ENCODE measurements around the gene ZBED6.

The ZBED6 gene

DNA sequence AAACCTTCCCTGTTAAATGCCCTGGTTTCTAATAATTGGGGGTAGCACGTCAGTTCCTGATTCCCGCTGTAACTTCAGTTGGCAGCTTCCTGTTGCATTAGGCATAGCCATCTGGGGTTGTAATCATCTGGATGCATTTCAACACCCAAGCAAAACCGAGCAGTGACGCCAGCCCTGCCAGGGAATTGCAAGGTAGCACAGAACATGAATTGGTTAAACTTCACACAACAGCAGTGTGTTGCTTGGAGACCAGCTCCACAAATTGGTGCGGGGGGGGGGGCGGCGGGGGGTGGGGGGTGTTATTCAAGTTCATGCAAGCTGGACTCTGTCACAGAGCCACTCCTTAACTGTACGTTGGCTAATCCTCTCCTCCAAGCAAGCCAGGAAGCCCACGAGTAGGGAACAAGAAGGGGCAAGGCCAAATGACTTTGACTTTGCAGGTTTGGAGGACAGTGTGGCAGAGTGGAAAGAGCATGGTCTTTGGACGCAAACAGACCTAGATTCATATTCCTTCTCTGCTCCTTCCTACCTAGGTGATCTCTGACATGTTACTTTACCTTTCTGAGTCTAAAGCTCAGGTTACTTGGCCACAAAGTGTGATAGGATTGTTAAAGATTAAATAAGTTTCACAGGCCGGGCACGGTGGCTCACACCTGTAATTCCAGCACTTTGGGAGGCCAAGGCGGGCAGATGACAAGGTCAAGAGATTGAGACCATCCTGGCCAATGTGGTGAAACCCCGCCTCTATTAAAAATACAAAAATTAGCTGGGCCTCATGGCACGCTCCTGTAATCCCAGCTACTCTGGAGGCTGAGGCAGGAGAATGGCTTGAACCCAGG, 25.7 kb upstream of the ZBED6 start:
- no peak overlapping the region for H3K4me3 ChIP-seq (ENCODE audit: control insufficient read depth, low read depth, low read length)
- TF ChIP-seq, protein P1, sequence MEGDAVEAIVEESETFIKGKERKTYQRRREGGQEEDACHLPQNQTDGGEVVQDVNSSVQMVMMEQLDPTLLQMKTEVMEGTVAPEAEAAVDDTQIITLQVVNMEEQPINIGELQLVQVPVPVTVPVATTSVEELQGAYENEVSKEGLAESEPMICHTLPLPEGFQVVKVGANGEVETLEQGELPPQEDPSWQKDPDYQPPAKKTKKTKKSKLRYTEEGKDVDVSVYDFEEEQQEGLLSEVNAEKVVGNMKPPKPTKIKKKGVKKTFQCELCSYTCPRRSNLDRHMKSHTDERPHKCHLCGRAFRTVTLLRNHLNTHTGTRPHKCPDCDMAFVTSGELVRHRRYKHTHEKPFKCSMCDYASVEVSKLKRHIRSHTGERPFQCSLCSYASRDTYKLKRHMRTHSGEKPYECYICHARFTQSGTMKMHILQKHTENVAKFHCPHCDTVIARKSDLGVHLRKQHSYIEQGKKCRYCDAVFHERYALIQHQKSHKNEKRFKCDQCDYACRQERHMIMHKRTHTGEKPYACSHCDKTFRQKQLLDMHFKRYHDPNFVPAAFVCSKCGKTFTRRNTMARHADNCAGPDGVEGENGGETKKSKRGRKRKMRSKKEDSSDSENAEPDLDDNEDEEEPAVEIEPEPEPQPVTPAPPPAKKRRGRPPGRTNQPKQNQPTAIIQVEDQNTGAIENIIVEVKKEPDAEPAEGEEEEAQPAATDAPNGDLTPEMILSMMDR (IDR thresholded peaks at IDR 0.05; ENCODE audit: control insufficient read depth, insufficient read depth, low read depth, low read length, missing control alignments) = no peak
- peak; percentile 72 for DNase-seq (ENCODE audit: low read depth)

DNA sequence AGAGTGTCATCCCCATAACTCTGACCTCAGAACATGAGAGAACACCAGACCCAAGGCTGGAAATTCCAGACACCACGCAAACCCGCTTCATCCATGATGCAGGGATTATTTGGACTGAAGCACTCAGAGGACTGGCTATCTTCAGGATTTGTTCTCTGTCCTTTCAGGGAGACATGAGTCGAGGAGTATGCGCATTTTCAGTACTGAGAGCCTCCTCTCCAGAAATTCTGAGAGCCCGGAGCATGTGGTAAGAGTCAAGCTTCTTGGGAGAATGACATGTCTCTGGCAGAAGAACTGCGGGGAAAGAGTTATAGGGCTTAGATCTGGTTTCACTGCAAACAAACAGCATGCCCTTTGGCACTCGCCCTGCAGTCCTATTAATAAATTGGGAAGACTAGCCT, 23.5 kb upstream of the ZBED6 start:
- TF ChIP-seq, protein P1 (IDR thresholded peaks at IDR 0.05; ENCODE audit: control insufficient read depth, insufficient read depth, low read depth, low read length, missing control alignments) = no peak
- H3K4me3 ChIP-seq (ENCODE audit: control insufficient read depth, low read depth, low read length) = no peak overlapping the region
- no peak for DNase-seq (ENCODE audit: low read depth)

DNA sequence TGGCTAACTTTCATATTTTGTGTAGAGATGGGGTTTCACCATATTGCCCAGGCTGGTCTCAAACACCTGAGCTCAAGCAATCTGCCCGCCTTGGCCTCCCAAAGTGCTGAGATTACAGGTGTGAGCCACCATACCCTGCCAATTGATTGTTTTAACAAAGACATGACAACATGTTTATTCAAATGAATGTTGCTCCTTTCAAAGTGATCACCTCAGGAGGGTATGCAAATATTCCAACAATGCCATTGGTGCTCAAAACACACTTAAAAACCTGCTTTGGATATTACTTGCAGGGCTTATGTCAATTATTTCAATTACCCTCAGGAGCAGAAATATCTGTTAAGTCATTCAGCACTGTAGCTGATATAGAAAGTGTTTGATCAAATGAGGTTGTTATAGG, 22.6 kb upstream of the ZBED6 start:
- no peak overlapping the region for H3K4me3 ChIP-seq (ENCODE audit: control insufficient read depth, low read depth, low read length)
- TF ChIP-seq, protein P1 (IDR thresholded peaks at IDR 0.05; ENCODE audit: control insufficient read depth, insufficient read depth, low read depth, low read length, missing control alignments) = no peak
- DNase-seq (ENCODE audit: low read depth) = no peak

DNA sequence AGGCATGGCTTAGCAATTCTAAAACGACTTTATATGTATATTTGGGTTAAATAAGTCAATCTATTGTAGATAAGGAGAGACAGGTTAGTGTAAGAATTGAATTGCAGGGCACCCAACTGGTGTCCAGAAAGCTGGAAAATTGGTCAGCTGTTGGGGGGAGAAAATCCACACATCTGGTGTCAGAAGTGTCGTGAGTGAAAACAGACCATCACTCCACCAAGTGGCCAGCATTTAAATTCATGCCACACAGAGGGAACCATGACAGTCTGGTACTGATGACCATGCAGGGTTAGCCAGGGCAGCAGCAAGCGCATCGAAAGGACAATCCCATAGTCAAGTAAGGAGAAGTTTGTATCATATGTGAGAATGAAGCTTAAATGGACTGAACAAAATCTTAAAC, 18.8 kb upstream of the ZBED6 start:
- TF ChIP-seq, protein P1 (IDR thresholded peaks at IDR 0.05; ENCODE audit: control insufficient read depth, insufficient read depth, low read depth, low read length, missing control alignments) = no peak
- no peak overlapping the region for H3K4me3 ChIP-seq (ENCODE audit: control insufficient read depth, low read depth, low read length)
- no peak for DNase-seq (ENCODE audit: low read depth)

DNA sequence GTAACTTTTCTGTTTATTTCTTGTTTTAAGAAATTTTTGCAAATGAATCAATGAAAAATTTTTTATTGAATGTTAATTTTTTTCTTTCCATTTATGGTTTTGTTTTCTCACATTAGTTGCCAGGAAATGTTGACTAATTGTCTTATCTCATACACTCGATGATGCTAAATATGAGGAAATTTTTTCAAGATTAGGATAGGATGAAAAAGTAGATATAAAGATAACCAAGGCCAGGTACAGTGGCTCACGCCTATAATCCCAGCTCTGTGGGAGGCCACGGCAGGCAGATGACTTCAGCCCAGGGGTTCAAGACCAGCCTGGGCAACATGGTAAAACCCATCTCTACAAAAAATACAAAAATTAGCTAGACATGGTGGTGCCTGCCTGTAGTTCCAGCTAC, 17.8 kb upstream of the ZBED6 start:
- no peak for DNase-seq (ENCODE audit: low read depth)
- H3K4me3 ChIP-seq (ENCODE audit: control insufficient read depth, low read depth, low read length) = no peak overlapping the region
- TF ChIP-seq, protein P1 (IDR thresholded peaks at IDR 0.05; ENCODE audit: control insufficient read depth, insufficient read depth, low read depth, low read length, missing control alignments) = no peak

DNA sequence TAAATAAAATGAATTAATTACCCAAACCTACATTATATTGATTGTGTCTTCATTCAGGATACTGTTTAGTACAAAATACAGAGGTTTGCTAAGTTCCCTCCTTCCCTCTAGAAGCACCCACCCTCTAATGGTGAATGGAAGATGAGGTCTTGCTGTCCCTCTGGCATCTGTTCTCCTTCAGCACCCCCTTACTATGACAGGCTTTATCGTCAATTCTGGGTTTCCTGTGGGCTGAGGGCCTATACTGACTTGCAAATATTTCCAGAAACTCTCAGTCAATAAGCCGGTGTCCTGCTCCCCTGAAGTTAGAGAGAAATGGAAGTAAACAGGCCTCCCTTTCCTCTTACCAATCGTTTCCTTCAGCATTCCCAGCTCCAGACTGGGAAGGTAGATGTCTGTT, 17.3 kb upstream of the ZBED6 start:
- no peak overlapping the region for H3K4me3 ChIP-seq (ENCODE audit: control insufficient read depth, low read depth, low read length)
- DNase-seq (ENCODE audit: low read depth) = no peak
- TF ChIP-seq, protein P1 (IDR thresholded peaks at IDR 0.05; ENCODE audit: control insufficient read depth, insufficient read depth, low read depth, low read length, missing control alignments) = no peak

Measured in AG09309 (cell line).